GM19043 (cell line): ENCODE data around the gene NPBWR2.

Experiments
- ATAC-seq: cut with Tn5 transposase; IDR thresholded peaks from one replicate; pipeline ENCODE4 v1.9.1; 2021; ENCODE audit warnings: low read depth; ENCODE audit not compliant: unreplicated experiment

Gene NPBWR2, protein sequence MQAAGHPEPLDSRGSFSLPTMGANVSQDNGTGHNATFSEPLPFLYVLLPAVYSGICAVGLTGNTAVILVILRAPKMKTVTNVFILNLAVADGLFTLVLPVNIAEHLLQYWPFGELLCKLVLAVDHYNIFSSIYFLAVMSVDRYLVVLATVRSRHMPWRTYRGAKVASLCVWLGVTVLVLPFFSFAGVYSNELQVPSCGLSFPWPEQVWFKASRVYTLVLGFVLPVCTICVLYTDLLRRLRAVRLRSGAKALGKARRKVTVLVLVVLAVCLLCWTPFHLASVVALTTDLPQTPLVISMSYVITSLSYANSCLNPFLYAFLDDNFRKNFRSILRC

GRCh38 chr20:64106981-64107735 lies at the start of gene NPBWR2:
NPBWR2 (minus strand) TSS chr20:64107565; CDS start chr20:64106831, 734 bp downstream.
- ATAC-seq = no peak

GRCh38 chr20:64156136-64156885 lies 48.9 kb upstream of the NPBWR2 start:
- ATAC-seq = no peak

GRCh38 chr20:64155258-64156135 lies 48.1 kb upstream of the NPBWR2 start:
- no peak for ATAC-seq

DNA sequence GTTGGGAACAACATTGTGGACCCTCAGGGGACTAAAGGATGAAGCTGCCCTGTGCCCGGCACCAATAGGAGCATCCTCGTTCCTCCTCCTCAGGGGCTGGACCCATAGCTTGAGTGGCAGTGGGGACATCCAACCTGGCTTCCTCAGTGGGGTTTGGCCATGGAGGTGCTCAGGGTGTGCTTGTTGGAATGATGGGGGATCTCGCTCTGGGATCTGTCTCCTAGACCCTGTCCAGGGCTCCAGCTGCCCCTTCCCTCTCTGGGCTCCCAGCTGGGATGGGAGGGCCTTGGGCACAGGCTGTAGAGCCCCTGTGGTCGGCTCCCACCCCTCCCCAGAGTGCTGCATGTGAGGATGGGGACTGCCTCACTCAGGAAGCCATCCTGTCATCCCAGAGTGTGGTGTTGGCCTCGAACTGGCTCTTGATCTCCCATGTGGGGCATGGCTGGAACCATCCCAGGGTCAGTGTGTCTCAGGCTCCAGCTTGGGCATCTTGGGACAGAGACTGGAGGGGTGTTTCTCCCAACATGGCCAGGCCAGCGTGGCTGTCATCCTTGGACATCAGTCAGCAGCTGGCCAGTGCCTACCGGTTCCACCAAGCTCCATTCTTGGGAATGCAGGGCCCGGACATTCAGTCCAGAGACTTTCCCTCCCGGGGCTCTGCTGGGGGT lies 47.4 kb upstream of the NPBWR2 start:
- ATAC-seq = no peak

DNA sequence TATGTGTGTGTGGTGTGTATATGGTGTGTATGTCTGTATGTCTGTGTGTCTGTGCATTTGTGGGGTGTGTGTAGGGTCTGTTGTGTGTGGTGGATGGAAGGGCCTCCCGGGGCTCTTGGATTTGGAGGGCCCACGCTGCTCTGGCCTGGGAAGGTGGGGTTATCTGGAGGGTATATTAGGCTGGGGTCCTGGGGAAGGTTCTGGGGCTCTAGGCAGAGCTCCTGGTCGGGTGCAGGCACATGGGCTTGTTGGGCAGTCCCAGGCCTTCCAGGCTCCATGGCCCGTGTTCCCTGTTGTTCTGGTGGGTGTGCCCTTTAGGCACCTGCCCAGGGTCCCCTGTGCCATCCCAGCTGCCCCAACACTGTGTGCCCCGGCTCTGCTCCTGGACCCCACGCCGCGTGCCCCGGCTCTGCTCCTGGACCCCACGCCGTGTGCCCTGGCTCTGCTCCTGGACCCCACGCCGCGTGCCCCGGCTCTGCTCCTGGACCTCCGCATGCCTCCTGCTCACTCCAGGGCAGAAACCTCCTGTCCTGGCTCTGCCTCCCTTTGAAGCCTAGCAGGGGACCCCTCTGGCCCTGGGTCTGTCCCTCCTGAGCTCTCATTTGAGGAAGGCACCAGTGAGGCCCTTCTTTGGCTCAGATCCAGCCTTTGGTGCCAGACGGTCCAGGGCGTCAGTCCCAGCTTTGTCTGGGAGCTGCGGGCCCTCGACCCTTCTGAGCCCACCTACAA lies 46.7 kb upstream of the NPBWR2 start:
- no peak for ATAC-seq

GRCh38 chr20:64153410-64153809 lies 46.0 kb upstream of the NPBWR2 start:
- ATAC-seq = no peak

DNA sequence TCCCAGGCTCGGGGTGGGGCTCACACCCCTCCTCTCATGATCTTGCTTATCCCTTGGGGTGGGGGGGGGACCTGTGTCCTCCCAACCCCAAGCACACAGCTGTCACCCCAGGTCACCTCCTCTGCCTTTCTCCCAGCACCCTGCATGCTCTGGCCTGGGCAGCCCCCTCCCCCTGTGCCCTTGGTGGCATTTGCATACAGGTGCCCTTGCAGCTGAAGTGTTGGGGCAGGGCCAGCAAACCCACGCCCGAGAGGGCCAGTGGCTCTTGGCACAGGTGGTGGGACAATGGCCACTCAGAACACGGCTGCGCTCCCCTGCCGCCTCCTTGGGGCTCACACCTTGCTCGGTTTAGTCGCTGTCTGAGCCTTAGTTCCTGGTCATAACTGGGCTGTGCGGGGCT lies 45.5 kb upstream of the NPBWR2 start:
- ATAC-seq = no peak

DNA sequence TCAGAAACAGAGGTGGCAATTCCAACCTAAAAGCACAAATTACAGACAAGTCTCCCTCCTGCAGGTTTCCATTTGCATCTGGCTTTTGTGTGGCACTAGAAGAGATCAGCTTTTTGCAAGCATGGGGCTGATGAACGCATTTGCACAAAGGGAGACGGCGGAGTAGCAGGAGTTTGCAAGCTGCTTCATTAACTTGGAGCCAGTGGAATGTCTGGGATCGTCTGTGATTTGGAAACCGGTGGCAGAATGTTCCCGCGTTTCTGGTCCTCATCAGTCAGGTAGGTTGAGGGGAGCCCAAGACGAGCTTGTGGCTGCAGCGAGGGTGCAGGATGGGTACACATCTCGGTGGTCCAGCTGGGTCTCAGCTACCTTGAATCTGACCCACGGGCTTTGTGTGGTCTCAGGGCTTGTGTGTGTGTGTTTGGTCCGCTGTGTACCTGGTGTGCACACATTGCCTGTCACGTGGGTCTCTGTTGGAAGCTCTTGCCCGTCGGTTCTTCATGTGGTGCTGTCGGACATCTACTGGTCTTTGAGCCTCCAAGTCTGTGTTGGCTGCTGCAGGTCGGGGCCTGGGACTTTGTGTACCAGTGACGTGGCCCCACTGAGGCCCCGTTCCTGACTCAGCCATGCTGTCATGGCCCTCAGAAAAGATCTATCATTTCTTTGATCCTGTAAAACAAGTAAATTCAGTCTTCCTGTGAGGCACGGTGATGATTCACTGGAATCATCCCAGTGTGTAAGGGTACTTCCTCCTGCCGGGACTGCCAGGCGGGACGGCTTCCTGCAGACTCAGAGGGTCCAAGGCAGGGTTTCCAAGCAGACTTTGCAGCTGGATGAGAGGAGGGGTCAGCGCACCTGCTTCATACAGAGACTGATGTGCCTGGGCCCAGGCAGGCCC lies 44.5 kb upstream of the NPBWR2 start:
- no peak for ATAC-seq

DNA sequence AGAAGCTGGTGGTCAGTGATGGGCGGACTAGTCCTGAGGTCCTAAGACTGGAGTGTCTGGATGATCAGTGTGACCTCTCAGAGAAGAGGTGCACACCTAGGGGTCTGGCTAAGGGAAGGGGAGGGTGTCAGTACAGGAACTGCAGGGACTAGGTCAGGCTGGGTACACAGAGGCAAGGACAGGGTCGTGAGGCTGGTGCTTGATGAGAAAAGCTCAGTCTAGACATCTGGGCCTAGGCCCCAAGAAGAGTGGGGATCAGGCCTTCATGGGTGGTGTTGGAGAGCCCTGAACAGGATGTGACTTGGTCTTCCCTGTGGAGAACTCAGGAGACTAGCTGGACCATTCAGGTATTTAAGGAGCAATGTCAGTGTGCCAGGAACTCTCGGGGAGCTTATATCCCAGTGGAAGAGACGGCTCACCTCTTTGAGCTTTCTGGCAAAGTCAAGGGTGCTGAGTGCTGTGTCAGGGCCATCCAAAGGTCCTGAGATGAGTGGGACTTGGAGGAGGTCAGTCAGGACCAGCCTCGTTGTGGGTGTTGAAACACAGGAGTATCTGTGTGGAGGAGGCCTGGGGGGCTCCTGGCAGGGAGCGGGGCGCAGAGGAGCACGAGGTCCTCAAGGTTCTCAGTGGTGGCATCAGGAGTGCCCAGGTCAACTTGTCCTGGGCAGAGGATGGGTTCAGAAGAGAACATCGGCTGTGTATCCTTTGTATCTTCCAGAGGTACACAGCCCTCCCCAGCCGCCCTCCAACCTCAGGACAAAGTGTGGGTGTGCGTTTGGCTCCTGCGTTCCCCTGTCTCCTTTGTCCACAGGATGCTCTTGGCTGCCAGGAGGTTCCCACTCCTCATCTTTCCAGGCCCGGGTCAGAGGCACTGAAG lies 43.6 kb upstream of the NPBWR2 start:
- no peak for ATAC-seq

DNA sequence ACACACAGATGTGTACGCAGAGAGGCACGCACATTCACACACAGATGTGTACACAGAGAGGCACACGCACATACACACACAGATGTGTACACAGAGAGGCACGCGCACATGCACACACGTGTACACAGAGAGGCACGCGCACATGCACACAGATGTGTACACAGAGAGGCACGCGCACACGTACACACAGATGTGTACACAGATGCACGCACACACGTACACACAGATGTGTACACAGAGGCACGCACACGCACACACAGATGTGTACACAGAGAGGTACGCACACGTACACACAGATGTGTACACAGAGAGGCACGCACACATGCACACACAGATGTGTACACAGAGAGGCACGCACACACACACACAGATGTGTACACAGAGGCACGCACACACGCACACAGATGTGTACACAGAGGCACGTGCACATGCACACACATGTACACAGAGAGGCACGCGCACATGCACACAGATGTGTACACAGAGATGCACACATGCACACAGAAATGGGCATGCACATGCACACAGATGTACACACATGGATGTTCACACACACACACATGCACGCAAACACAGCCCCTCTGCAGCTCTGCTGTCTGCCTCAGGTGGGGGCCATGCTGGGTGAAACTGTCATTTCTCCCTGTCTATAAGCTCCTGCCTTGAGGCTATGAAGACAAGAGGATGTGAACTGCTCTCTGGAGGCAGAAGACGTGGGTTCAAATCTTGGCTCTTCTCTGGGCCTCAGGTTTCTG lies 42.6 kb upstream of the NPBWR2 start:
- ATAC-seq = no peak

GRCh38 chr20:64149141-64149540 lies 41.8 kb upstream of the NPBWR2 start:
- no peak for ATAC-seq

DNA sequence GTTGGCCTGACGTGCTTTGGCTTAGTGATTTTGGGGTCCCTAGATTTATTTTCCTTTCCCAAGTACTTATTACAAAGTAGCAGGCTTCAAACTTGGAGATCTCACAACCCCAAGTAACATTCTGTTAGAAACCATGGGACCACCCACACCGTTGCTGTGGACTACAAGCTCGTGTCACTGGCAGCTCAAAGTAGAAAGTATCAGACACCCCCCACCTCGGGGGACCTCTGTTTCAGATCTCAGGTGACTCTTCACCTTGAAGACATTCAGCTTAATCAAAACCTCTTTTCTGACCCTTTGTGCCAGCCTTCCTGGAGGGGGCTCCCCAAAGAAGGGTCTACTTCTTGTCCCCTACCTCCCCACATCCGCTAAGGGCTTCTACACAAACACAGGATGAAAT lies 41.2 kb upstream of the NPBWR2 start:
- no peak for ATAC-seq

DNA sequence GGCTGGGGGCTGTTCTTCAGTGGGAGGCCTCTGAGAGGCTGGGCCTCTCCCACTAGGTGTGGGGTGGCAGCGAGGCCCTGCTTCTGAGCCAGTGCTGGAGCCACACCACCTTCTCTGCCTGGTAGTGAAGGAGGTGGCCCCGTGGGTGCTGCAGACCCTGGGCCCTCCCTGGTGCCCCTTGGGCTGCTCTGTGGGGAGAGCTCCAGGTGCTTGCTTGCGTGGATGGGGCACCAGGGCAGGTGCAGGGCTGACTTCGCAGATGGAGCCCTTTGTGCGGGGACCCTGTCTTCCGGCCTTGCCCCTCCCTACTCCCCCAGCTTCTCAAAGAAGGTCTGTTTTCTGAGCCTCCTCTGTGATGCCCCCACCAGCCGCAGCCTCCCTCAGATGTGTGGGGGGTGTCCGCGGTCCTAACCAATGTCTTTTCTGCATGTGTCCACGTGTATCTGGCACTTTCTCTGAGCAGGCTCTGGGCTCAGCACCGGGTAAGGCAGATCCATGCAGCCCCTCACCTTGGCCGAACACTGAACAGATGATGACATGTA lies 39.6 kb upstream of the NPBWR2 start:
- no peak for ATAC-seq

DNA sequence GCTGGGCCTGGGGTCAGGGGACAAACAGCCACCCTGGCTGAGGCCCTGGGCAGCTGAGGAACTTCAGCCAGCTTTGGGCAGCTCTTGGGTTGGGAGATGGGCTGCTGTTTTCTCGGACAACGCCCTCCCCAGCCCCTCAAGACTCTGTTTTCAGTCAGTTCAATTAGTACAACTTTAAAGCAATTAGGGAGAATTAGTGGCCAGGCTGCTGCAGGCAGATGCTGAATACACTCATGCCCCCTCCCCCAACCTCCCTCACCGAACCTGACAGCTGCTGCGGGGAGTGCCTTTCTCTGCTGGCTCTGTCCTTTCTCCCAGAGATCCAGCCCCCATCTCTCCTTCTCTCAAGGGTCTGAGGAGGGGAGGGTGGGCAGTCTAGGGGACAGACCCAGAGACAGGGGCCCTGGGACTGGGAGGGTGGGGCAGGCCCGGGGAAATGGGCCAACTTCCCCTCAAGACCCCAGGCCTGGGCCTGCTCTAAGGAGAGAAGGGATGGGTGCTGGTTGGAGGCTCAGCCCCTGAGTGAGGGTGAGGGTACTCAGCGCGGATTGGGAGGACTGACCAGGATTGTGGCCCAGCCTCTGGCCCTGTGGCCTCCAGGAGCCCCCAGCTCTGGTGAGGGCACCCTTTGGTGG lies 39.1 kb upstream of the NPBWR2 start:
- ATAC-seq = no peak

GRCh38 chr20:64145458-64146300 lies 38.3 kb upstream of the NPBWR2 start:
- ATAC-seq = no peak
